ENCODE measurements around the gene UBE2I.
"Not testable (repeated sequence)": the region's sequence is repeated elsewhere in the genome, so short reads cannot be mapped to it uniquely, and the experiment has no call there.

UBE2I gene

GRCh38 chr16:1293921-1294656, 15.3 kb upstream of the UBE2I start:
- peaks cover 25% of the 10 kb centered on the region for H3K27me3 ChIP-seq (replicated peaks)
- no peaks in the 10 kb centered on the region for H3K36me3 ChIP-seq (replicated peaks)
- H3K4me3 ChIP-seq (ENCODE audit: low read depth, low read length): no peak overlapping the region
- DNase-seq: no peak
- H3K27ac ChIP-seq: no peak overlapping the region
- no peak for TF ChIP-seq CTCF (IDR thresholded peaks at IDR 0.05; ENCODE audit: low read depth, low read length, missing control alignments)
- in situ Hi-C loops (cut with HindIII; ENCODE audit: low pct_ligation_motif_present, low sequenced_read_pairs): no loop called here

- H3K4me3 ChIP-seq (ENCODE audit: low read depth, low read length): no peak overlapping the region
- H3K27ac ChIP-seq: no peak overlapping the region
- H3K27me3 ChIP-seq (replicated peaks): peaks cover 20% of the 10 kb centered on the region
- in situ Hi-C loops (cut with HindIII; ENCODE audit: low pct_ligation_motif_present, low sequenced_read_pairs): no loop called here
- DNase-seq: no peak
- H3K36me3 ChIP-seq (replicated peaks): no peaks in the 10 kb centered on the region
- TF ChIP-seq CTCF (IDR thresholded peaks at IDR 0.05; ENCODE audit: low read depth, low read length, missing control alignments): no peak
Measured at GRCh38 chr16:1295465-1295864, 14.0 kb upstream of the UBE2I start.

- DNase-seq; H3K27me3 ChIP-seq (replicated peaks); H3K36me3 ChIP-seq (replicated peaks); H3K4me3 ChIP-seq (ENCODE audit: low read depth, low read length); in situ Hi-C loops (cut with HindIII; ENCODE audit: low pct_ligation_motif_present, low sequenced_read_pairs); H3K27ac ChIP-seq: not testable (repeated sequence)
Measured at GRCh38 chr16:1296688-1297017, 12.8 kb upstream of the UBE2I start.

- Histone ChIP-seq H3K27ac (no peak overlapping the region), H3K36me3 (replicated peaks) (no peaks in the 10 kb centered on the region), H3K27me3 (replicated peaks) (peaks cover 6% of the 10 kb centered on the region), H3K4me3 (ENCODE audit: low read depth, low read length) (no peak overlapping the region)
- in situ Hi-C loops (cut with HindIII; ENCODE audit: low pct_ligation_motif_present, low sequenced_read_pairs): no loop called here
- no peak for TF ChIP-seq CTCF (IDR thresholded peaks at IDR 0.05; ENCODE audit: low read depth, low read length, missing control alignments)
- peak; percentile 37 for DNase-seq
Measured at GRCh38 chr16:1297018-1297696, 12.3 kb upstream of the UBE2I start.

GRCh38 chr16:1298406-1298805, 11.0 kb upstream of the UBE2I start:
- H3K36me3 ChIP-seq (replicated peaks): no peaks in the 10 kb centered on the region
- H3K27ac ChIP-seq: no peak overlapping the region
- TF ChIP-seq CTCF (IDR thresholded peaks at IDR 0.05; ENCODE audit: low read depth, low read length, missing control alignments): no peak
- no peak overlapping the region for H3K4me3 ChIP-seq (ENCODE audit: low read depth, low read length)
- in situ Hi-C loops (cut with HindIII; ENCODE audit: low pct_ligation_motif_present, low sequenced_read_pairs): no loop called here
- no peak for DNase-seq
- peaks cover 6% of the 10 kb centered on the region for H3K27me3 ChIP-seq (replicated peaks)

- H3K27me3 ChIP-seq (replicated peaks): peaks cover 6% of the 10 kb centered on the region
- in situ Hi-C loops (cut with HindIII; ENCODE audit: low pct_ligation_motif_present, low sequenced_read_pairs): no loop called here
- no peak overlapping the region for H3K4me3 ChIP-seq (ENCODE audit: low read depth, low read length)
- H3K27ac ChIP-seq: no peak overlapping the region
- no peaks in the 10 kb centered on the region for H3K36me3 ChIP-seq (replicated peaks)
- DNase-seq: no peak
- no peak for TF ChIP-seq CTCF (IDR thresholded peaks at IDR 0.05; ENCODE audit: low read depth, low read length, missing control alignments)
Measured at GRCh38 chr16:1299012-1299867, 10.2 kb upstream of the UBE2I start.
